ENCODE data around the gene GIPC2. TPM values are rescaled to one million over a fixed set of nuclear protein-coding genes. Genes with fewer than 3 reads are reported as not detected.

Gene GIPC2
- total and polyA plus RNA-seq, 9 of the 15 experiments (the other 6 are each of a cell fraction or from before 2014, with no cell fraction given) = 0.01 to 0.05 (median 0.04) TPM; not detected in 3

- ChIA-PET POLR2A (no interaction called here), CTCF (ENCODE audit: low intra/inter-chr PET ratio) (no interaction called here)
- BruUV-seq (replicated peaks) = no TSS peak
- Histone ChIP-seq H3K4me2 (ENCODE audit: insufficient read depth, low read length) (no peak overlapping the region), H3K4me3 (no peak overlapping the region), H3K4me1 (replicated peaks in 1 of 2; ENCODE audit: control insufficient read depth in 2 of 2, insufficient read depth in 2 of 2, low read length in 2 of 2) (no peaks in the 10 kb centered on the region), H3K9ac (ENCODE audit: insufficient read depth in 1 of 2, low read depth in 2 of 2, low read length in 2 of 2) (no peak overlapping the region), H3K9me1 (ENCODE audit: control insufficient read depth, insufficient read depth, low read length) (no peaks in the 10 kb centered on the region), H2AFZ (ENCODE audit: low read depth, low read length) (no peak overlapping the region), H3K79me2 (ENCODE audit: control insufficient read depth, insufficient read depth, low read length) (no peaks in the 10 kb centered on the region), H3K36me3 (ENCODE audit: control insufficient read depth, insufficient read depth, low read length) (no peaks in the 10 kb centered on the region), H3K9me3 (replicated peaks; ENCODE audit: control insufficient read depth, insufficient read depth, low read depth, low read length) (no peaks in the 10 kb centered on the region), H4K20me1 (replicated peaks; ENCODE audit: control insufficient read depth, insufficient read depth, low read length) (no peaks in the 10 kb centered on the region), H3K27me3 (ENCODE audit: control insufficient read depth in 2 of 2, insufficient read depth in 2 of 2, low read length in 2 of 2) (no peaks in the 10 kb centered on the region), H3K27ac (ENCODE audit: extremely low read depth, low read depth, low read length) (no peak overlapping the region)
- in situ Hi-C loops (cut with MboI) (loop anchor here (25.0 kb wide), 1 partner anchor 536 kb away; no protein-coding TSS in a partner anchor), intact Hi-C loops (cut with micrococcal nuclease) (no loop called here)
- TF ChIP-seq ZNF274 (IDR thresholded peaks at IDR 0.05; ENCODE audit: borderline replicate concordance, low read depth, low read length) (no peak), PRDM10 (IDR thresholded peaks at IDR 0.05; ENCODE audit: partially characterized antibody) (peak; percentile 56)
- DNase-seq (ENCODE audit: extremely low read depth in 1 of 4, low spot score in 3 of 4) (no peak), ATAC-seq (no peak), FAIRE-seq (no peak)
- WGBS (ENCODE audit: insufficient coverage, low coverage, missing lambda C conversion rate) = 3% methylated on average over 3 of the region's 3 CpGs
Measured at GRCh38 chr1:78126506-78126905, 80.7 kb downstream of the GIPC2 start.

All from K562 (cell line).